ENCODE measurements around the gene P2RX4.
"Not testable (repeated sequence)": the region's sequence is repeated elsewhere in the genome, so short reads cannot be mapped to it uniquely, and the experiment has no call there.

The P2RX4 gene

DNA sequence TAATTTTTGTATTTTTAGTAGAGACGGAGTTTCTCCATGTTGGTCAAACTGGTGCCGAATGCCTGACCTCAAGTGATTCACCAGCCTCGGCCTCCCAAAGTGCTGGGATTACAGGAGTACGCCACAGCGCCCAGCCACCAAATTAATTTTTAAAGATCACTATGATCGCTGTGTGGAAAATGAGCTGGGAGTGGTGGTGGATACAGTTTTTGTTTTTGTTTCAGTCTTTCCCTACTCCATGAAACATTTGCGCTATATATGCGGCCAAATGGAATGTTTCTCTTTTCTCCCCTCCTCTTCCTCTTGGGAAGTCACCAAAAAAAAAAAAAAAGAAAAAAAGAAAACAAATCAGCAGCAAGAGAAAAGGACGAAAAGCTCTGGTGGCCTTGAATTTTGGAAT is 20.8 kb upstream of the P2RX4 start:
- DNase-seq (ENCODE audit: low spot score), result no peak

DNA sequence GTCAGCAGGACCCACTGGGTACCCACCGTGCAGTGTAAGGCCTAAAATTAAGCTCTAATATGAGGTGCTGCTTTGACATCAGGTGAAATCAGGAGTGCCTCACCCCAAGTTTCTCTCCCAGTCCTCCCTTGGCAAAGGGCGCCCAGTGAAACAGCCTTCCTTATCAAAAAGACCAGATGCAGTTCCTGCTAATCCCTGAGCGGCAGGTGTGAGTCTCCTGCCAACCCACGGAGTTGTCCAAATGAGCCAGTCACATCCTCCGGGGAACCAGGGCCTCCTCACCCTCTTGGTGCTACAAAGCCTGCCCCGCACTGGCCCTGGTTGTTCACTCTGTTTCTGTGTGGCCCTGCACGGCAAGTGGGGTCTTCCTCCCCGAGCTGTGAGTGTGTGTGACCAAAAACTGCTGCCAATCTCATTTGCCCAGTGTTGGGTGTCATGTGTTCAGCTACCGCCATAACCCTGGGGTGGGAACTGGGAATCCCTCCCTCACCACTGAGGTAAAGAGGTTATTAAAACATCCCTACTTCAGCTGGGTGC is 20.2 kb upstream of the P2RX4 start:
- DNase-seq (ENCODE audit: low spot score), result no peak

DNA sequence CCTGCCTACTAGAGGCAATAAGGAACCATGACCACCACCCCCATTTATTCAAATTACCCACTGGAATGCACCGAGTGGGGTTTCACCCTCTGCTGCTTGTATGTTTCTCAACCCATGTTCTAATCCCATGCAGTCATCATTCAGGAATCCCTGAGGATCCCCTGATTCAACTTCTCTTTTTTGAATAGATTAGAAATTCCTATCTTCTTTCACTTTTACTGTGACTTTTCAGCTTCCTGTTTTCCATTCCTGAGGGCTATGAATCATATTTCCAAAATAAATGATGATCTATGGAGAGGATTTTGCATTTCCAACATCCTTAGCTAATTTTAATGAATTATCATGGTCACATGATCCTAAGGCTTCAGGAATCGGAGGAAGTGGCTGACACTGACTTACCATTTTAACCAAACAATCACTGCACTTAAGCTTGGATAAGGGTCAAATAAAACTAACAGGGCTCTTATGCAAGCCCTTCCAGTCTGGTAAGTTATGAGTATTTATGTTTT is 19.4 kb upstream of the P2RX4 start:
- DNase-seq (ENCODE audit: low spot score), result peak; percentile 91

DNA sequence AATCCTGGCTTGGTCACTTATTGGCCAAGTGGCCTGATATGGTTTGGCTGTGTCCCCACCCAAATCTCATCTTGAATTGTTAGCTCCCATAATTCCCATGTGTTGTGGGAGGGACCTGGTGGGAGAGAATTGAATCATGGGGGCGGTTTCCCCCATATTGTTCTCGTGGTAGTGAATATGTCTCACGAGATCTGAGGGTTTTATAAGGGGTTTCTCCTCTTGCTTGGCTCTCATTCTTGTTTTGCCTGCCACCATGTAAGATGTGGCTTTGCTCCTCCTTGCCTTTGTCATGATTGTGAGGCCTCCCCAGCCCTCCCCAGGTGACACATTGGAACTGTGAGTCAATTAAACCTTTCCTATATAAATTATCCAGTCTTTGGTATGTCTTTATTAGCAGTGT is 18.8 kb upstream of the P2RX4 start:
- DNase-seq (ENCODE audit: low spot score), result no peak

- no peak for DNase-seq (ENCODE audit: low spot score)
Measured at GRCh38 chr12:121196902-121197301, 13.0 kb upstream of the P2RX4 start.

DNA sequence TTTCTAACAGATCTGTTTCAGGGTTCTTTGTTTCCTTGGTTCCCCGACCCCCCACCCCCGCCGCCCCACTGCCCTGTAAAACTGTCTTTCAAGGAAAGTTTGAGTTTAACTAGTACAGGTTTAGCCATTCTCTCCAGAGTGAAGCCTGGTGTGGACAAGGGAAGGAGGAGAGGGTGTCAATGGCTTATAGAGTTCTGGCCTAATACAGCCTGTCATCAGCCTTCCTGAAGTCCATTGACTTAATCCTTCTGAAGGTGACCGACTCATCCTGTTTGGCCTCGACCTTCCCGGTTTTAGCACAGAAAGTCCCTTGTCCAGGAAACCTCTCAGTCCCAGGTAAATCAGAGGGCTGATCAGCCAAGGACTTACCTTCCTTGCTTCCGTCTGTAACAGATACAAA is 11.0 kb upstream of the P2RX4 start:
- DNase-seq (ENCODE audit: low spot score), result no peak

DNA sequence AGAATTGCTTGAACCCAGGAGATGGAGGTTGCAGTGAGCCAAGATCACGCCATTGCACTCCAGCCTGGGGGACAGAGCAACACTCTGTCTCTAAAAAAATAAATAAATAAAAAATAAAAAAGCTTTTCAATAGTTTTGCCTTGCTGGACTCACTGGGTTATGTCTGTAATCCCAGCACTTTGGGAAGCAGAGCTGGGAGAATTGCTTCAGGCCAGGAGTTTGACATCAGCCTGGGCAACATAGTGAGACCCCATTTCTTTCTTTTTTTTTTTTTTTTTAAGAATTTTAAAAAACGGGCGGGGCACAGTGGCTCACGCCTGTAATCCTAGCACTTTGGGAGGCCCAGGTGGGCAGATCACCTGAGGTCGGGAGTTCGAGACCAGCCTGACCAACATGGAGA is 8.8 kb upstream of the P2RX4 start:
- not testable (repeated sequence) for DNase-seq (ENCODE audit: low spot score)

DNA sequence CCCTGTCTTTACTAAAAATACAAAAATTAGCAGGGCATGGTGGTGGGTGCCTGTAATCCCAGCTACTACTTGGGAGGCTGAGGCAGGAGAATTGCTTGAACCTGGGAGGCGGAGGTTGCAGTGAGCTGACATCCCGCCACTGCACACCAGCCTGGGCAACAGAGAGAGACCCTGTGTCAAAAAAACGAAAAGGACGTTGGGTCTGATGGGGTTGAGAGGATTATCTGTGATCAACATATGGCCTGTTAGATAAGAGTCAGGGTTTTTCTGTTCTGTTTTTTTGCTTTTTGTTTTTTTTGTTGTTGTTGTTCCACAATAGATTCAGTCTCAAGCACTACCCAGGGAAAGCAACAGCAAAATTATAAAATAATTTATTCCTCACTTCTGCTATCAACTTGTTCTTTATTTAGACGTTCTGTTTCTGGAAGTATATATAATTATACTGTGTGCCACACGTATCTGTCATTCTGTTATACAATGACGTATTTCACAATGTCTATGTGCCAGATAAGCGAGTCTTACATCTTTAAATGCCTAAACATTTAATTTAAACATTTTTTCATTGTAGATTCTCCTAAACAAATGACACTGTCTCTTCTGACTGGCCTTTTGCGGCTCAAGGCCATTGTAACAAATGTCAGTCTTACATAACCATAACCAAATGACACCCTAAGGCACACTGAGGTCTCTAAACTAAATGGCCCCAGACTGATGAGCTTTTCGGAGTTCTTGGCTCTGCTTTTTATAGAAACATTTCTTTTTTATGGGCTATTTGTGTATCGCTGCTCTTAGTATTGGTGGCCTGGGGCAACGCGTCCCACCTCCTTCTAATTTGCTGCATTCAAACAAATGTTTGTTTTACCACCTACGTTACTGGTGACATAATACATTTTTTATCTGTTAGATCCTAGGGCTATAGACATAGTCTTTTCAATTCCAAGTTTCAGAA is 7.2 kb upstream of the P2RX4 start:
- no peak for DNase-seq (ENCODE audit: low spot score)

- DNase-seq (ENCODE audit: low spot score), result no peak
Measured at GRCh38 chr12:121203482-121203881, 6.4 kb upstream of the P2RX4 start.

GRCh38 chr12:121205491-121205890 is 4.4 kb upstream of the P2RX4 start:
- no peak for DNase-seq (ENCODE audit: low spot score)

DNA sequence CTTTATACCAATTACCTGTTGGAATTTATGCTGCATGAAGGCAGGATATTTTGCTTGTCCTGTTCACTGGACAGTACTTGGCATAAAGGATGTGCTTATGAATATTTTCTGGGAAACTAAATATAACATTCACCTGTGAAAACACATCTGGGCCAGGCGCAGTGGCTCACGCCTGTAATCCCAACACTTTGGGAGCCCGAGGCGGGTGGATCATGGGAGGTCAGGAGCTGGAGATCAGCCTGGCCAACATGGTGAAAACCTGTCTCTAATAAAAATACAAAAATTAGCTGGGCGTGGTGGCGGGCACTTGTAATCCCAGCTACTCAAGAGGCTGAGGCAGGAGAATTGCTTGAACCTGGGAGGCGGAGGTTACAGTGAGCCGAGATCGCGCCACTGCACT is 1.4 kb upstream of the P2RX4 start:
- not testable (repeated sequence) for DNase-seq (ENCODE audit: low spot score)

- no peak for DNase-seq (ENCODE audit: low spot score)
Measured at GRCh38 chr12:121209221-121209620, 708 bp upstream of the P2RX4 start.

DNA sequence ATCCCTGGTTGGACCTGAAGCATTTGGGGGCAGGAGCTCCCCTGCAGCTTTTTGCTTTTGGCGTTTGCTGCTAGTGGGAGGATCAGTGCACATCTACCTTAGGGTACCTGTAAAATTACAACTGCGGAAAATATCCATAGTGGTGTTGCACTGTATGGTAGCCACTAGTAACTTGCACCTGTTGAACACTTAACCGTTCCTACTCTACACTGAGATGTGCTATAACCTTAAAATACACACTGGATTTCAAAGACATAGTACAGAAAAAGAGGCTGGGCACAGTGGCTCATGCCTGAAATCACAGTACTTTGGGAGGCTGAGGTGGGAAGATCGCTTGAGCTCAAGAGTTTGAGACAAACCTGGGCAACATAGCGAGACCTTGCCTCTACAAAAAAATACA is 2.9 kb downstream of the P2RX4 start:
- no peak for DNase-seq (ENCODE audit: low spot score)

DNA sequence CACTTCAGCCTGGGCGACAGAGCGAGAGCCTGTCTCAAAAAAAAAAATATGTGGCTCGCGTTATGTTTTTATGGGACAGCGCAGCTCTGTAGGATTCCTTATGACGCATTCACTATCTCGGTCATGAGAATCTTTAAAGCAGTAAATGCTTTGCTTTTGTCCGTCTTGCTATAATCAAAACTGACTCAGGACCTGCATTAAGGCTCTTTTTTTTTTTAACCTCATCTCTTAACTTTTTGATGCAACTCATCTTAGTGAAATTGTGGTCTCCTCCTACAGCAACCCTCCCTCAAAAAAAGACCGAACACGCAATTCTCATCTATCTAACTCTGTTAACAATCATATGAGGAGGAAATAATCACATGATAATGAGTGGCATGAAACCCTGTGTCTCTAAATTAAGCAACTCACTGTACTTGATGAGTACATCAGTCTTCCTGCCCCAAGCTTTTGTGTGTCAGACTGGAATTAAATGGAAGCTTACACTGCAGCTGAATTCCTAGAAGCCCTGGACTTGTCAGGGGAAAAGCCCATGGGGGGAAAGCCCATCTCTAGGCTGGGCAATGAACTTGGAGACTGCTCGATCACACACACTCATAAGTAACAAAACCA is 4.3 kb downstream of the P2RX4 start:
- DNase-seq (ENCODE audit: low spot score), result no peak

DNA sequence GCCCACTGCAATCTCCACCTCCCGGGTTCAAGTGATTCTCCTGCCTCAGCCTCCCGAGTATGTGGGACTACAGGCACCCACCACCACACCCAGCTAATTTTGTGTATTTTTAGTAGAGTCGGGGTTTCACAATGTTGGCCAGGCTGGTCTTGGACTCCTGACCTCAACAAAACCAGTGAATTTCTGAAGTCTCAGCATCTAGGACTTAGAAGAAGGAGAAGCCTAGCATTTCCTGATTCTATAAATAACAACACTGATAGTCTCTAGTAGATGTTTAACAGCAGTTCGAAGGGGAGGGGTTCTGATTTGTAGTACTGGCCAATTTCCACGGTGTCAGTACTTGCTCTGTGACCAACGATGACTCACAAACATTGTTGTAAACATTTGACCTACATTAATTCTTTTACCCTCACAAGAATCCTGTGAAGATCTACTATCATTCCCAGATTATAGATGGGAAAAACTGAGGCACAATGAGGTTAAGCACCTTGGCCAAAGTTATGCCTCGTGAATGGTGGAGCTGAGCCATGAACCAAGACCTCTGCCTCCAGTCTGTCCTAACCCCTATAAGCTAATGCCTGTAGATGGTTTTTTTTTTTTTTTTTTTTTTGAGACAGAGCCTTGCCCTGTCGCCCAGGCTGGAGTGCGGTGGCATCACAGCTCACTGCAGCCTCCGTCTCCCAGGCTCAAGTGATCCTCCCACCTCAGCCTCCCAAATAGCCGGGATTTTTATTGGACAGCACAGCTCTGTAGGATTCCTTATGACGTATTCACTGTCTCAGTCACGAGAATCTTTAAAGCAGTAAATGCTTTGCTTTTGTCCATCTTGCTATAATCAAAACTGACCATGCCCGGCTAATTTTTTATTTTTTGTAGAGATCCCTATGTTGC is 5.2 kb downstream of the P2RX4 start:
- DNase-seq (ENCODE audit: low spot score), result peak; percentile 74

DNA sequence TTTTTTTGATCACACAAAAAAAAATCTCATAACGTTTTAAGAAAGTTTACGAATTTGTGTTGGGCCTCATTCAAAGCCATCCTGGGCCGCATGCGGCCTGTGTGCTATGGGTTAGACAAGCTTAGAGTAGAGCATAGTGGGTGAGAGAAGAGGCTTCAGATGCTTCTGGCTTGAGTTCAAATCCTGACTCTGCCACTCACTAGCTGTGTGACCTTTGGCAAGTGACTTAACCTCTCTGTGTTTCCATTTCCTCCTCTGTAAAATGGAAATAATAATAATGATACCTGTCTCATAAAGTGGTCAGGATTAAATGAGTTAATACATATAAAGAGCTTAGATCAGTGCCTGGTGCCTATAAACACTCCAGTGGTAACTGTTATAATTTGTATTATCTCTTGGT is 6.2 kb downstream of the P2RX4 start:
- DNase-seq (ENCODE audit: low spot score), result no peak

DNA sequence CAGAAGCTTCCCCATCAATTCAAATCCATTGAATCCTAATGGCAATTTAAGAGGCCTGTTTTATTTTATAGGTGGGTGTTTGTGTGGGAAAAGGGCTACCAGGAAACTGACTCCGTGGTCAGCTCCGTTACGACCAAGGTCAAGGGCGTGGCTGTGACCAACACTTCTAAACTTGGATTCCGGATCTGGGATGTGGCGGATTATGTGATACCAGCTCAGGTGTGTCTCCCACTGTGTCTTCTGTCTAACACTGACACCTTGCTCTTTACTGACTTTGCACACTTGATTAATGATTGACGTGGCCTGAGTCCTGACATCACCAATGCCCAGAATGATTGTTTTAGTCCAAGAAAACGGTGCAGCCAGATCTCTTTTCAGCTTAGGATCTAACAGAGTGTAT is 7.1 kb downstream of the P2RX4 start:
- DNase-seq (ENCODE audit: low spot score), result no peak

DNA sequence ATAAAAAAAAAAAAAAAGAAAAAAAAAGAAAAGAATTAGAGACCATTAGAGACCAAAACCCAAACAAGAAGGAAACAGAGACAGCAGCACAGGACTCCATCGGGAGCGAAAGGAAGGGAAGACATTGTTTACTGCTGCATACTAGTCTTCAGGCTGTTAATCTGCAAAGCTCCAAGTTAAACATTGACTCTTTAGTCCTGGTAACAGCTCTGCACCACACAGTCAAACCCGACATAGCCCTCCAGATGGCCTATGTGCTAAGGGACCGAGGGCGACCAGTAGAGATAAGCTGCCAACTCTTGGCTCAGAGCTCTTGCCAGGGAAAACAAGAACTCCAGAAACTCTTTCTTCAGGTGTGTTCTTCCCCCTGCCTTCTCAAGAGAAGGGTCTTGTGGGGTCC is 7.8 kb downstream of the P2RX4 start:
- no peak for DNase-seq (ENCODE audit: low spot score)

DNA sequence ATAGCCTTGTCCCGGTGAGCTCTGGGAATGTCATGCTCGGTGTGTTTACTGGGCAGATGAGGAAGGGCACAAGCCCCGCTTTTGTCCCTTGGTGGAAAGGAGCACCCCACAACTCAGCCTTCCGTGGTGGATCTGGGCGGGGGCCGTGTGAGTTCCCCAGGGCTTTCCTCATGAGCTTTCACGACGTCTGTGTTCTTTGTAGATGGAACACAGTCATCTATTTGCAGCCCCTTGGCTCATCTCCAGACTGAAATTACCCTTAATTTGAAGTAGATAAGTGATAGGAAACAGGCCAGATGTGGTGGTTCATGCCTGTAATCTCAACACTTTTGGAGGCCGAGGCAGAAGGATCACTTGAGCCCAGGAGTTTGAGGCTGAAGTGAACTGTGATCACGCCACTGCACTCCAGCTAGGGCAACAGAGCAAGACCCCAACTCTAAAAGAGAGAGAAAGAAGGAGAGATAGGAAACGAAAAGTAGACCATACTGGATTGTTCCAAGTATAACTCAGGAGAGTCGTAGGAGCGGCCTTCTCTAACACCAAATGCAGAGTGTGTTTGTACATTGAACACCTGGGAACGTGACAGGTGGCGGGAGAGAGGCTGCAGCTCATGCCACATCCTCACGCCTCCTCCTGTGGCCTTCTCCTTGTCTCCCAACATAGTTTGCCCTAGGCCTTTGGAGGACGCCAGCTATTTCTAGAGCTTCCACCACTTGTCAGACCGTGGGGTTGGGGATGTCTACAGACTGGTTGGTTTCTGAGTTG is 8.8 kb downstream of the P2RX4 start:
- DNase-seq (ENCODE audit: low spot score), result no peak

- DNase-seq (ENCODE audit: low spot score), result no peak
Measured at GRCh38 chr12:121219353-121219986, 9.5 kb downstream of the P2RX4 start.

DNA sequence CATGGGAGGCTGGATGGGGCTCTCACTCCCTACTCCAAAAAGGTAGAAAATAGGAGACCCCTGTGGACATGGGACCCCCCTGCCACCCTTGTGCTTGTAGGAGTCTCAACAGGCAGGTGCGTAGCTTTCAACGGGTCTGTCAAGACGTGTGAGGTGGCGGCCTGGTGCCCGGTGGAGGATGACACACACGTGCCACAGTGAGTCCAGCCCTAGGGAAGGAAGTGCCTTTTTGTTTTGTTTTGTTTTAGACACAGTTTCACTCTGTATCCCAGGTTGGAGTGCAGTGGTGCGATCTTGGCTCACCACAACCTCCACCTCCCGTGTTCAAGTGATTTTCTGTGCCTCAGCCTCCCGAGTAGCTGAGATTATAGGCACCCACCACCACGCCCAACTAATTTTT is 12.9 kb downstream of the P2RX4 start:
- DNase-seq (ENCODE audit: low spot score), result no peak

All from AG20443 (cell line).